IPS DF 4.7 (cell line): ENCODE measurements around the gene SOS1.
"Not testable (repeated sequence)": the region's sequence is repeated elsewhere in the genome, so short reads cannot be mapped to it uniquely, and the experiment has no call there.

Experiments used
- DNase-seq: peaks from one replicate; pipeline ENCODE4 v3.0.0-alpha.2; 2013; ENCODE audit warnings: low spot score; ENCODE audit errors: extremely low read depth

Gene SOS1

GRCh38 chr2:38975042-38975441, 145.8 kb downstream of the SOS1 start:
- no peak for DNase-seq

GRCh38 chr2:38973266-38973665, 147.6 kb downstream of the SOS1 start:
- DNase-seq: no peak

GRCh38 chr2:38971377-38971776, 149.5 kb downstream of the SOS1 start:
- no peak for DNase-seq

- DNase-seq: no peak
Observed at GRCh38 chr2:38968021-38968420, 152.8 kb downstream of the SOS1 start.

GRCh38 chr2:38966678-38967077, 154.2 kb downstream of the SOS1 start:
- DNase-seq: no peak

- DNase-seq: no peak
Observed at GRCh38 chr2:38966006-38966405, 154.8 kb downstream of the SOS1 start.

GRCh38 chr2:38960609-38961320, 160.1 kb downstream of the SOS1 start:
- DNase-seq: no peak

- DNase-seq: no peak
Observed at GRCh38 chr2:38959938-38960608, 160.8 kb downstream of the SOS1 start.

GRCh38 chr2:38959466-38959865, 161.4 kb downstream of the SOS1 start:
- no peak for DNase-seq

- DNase-seq: no peak
Observed at GRCh38 chr2:38957972-38958371, 162.9 kb downstream of the SOS1 start.

- no peak for DNase-seq
Observed at GRCh38 chr2:38951766-38952165, 169.1 kb downstream of the SOS1 start.

- DNase-seq: no peak
Observed at GRCh38 chr2:38948995-38949394, 171.9 kb downstream of the SOS1 start.

- DNase-seq: no peak
Observed at GRCh38 chr2:38948387-38948882, 172.4 kb downstream of the SOS1 start.

- DNase-seq: no peak
Observed at GRCh38 chr2:38947241-38948239, 173.3 kb downstream of the SOS1 start.

- no peak for DNase-seq
Observed at GRCh38 chr2:38945911-38946310, 174.9 kb downstream of the SOS1 start.

GRCh38 chr2:38945372-38945771, 175.5 kb downstream of the SOS1 start:
- no peak for DNase-seq

- DNase-seq: no peak
Observed at GRCh38 chr2:38943784-38944183, 177.1 kb downstream of the SOS1 start.

- no peak for DNase-seq
Observed at GRCh38 chr2:38940746-38941145, 180.1 kb downstream of the SOS1 start.

GRCh38 chr2:38937548-38937947, 183.3 kb downstream of the SOS1 start:
- DNase-seq: no peak

- DNase-seq: not testable (repeated sequence)
Observed at GRCh38 chr2:38936516-38936915, 184.3 kb downstream of the SOS1 start.

GRCh38 chr2:38935568-38936172, 185.2 kb downstream of the SOS1 start:
- no peak for DNase-seq
